Hepatocyte (in vitro differentiated cells): ENCODE measurements around the gene IGF2BP3. TPM values are rescaled to one million over a fixed set of nuclear protein-coding genes. Genes with fewer than 3 reads are reported as not detected.

Experiments used
- DNase-seq: peaks from one replicate; pipeline ENCODE4 v3.0.0-alpha.2; 2016; ENCODE audit warnings: low spot score
- H2AFZ ChIP-seq: fragments of 200-600 bp; sonication (generic); 2 replicates; pipeline ENCODE4 v1.6.0; 2016; ENCODE audit warnings: antibody characterized with exemption, mild to moderate bottlenecking
- H3K27ac ChIP-seq: fragments of 200-600 bp; sonication (generic); 2 replicates; pipeline ENCODE4 v1.5.1; 2016; ENCODE audit warnings: mild to moderate bottlenecking
- H3K27me3 ChIP-seq: fragments of 200-600 bp; sonication (generic); 2 replicates; pipeline ENCODE4 v1.6.1; 2016
- H3K36me3 ChIP-seq: fragments of 200-600 bp; sonication (generic); replicated peaks from 2 replicates; pipeline ENCODE4 v1.5.1; 2016; ENCODE audit warnings: low read depth; ENCODE audit not compliant: insufficient read depth
- H3K4me1 ChIP-seq: fragments of 200-600 bp; sonication (generic); 2 replicates; pipeline ENCODE4 v1.5.1; 2016; ENCODE audit warnings: mild to moderate bottlenecking, moderate library complexity; ENCODE audit not compliant: insufficient read depth
- H3K4me2 ChIP-seq: fragments of 200-600 bp; sonication (generic); 2 replicates; pipeline ENCODE4 v1.6.0; 2016
- H3K4me3 ChIP-seq: fragments of 200-600 bp; sonication (generic); 2 replicates; pipeline ENCODE4 v1.5.1; 2016; ENCODE audit warnings: mild to moderate bottlenecking
- H3K79me2 ChIP-seq: fragments of 200-600 bp; sonication (generic); 2 replicates; pipeline ENCODE4 v1.6.0; 2017; ENCODE audit warnings: mild to moderate bottlenecking
- H3K9me2 ChIP-seq: fragments of 200-600 bp; sonication (generic); replicated peaks from 2 replicates; pipeline ENCODE4 v1.6.0; 2017; ENCODE audit warnings: mild to moderate bottlenecking; ENCODE audit not compliant: insufficient read depth
- H3K9me3 ChIP-seq: fragments of 200-600 bp; sonication (generic); 2 replicates; pipeline ENCODE4 v1.5.1; 2016; ENCODE audit warnings: low read depth, mild to moderate bottlenecking
- H4K20me1 ChIP-seq: fragments of 200-600 bp; sonication (generic); 2 replicates; pipeline ENCODE4 v1.6.0; 2016; ENCODE audit warnings: mild to moderate bottlenecking; ENCODE audit not compliant: insufficient read depth, poor library complexity, severe bottlenecking
- EZH2 ChIP-seq: fragments of 200-600 bp; sonication (generic); IDR thresholded peaks from 2 replicates; pipeline ENCODE4 v1.6.1; 2016; ENCODE audit warnings: antibody characterized with exemption, mild to moderate bottlenecking, borderline replicate concordance
- EZH2phosphoT487 ChIP-seq: fragments of 200-600 bp; sonication (generic); IDR thresholded peaks from one replicate; pipeline ENCODE4 v1.6.1; 2018; ENCODE audit warnings: antibody characterized with exemption, mild to moderate bottlenecking, low read depth, moderate library complexity; ENCODE audit not compliant: unreplicated experiment, severe bottlenecking
- WGBS: methylation state at CpG from one replicate; pipeline ENCODE4 v1.1.6; 2016; ENCODE audit warnings: low lambda C conversion rate; ENCODE audit errors: missing lambda C conversion rate; 5-methylcytosine and 5-hydroxymethylcytosine counted together
- polyA plus RNA-seq: library from polyadenylated mRNA; unstranded; fragments of >200 nt; fragmentation: Nextera tagmentation; extraction: Ambion mirVana; gene quantifications from 2 replicates; pipeline ENCODE4 v1.2.1, GENCODE V29; 2016
- total RNA-seq: library from RNA; depleted of rRNA; stranded (reverse); fragments of >200 nt; gene quantifications from 2 replicates; pipeline ENCODE4 v1.2.3, GENCODE V29; 2014
- TF ChIP-seq, protein P1 (sequence below): fragments of 200-600 bp; sonication (generic); IDR thresholded peaks from 2 replicates; pipeline ENCODE4 v1.5.1; 2016; ENCODE audit warnings: antibody characterized with exemption, mild to moderate bottlenecking; ENCODE audit not compliant: poor library complexity

The IGF2BP3 gene
- total and polyA plus RNA-seq, 2 experiments from 2014 or later, result 28.9 to 73.1 TPM

GRCh38 chr7:23267357-23267756 lies 202.9 kb downstream of the IGF2BP3 start:
- H3K79me2 ChIP-seq, result no peaks in the 10 kb centered on the region
- H4K20me1 ChIP-seq, result no peaks in the 10 kb centered on the region
- no peak for DNase-seq
- no peaks in the 10 kb centered on the region for H3K9me3 ChIP-seq
- no peaks in the 10 kb centered on the region for H3K36me3 ChIP-seq
- TF ChIP-seq, protein P1, sequence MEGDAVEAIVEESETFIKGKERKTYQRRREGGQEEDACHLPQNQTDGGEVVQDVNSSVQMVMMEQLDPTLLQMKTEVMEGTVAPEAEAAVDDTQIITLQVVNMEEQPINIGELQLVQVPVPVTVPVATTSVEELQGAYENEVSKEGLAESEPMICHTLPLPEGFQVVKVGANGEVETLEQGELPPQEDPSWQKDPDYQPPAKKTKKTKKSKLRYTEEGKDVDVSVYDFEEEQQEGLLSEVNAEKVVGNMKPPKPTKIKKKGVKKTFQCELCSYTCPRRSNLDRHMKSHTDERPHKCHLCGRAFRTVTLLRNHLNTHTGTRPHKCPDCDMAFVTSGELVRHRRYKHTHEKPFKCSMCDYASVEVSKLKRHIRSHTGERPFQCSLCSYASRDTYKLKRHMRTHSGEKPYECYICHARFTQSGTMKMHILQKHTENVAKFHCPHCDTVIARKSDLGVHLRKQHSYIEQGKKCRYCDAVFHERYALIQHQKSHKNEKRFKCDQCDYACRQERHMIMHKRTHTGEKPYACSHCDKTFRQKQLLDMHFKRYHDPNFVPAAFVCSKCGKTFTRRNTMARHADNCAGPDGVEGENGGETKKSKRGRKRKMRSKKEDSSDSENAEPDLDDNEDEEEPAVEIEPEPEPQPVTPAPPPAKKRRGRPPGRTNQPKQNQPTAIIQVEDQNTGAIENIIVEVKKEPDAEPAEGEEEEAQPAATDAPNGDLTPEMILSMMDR, result no peak
- H3K27ac ChIP-seq, result no peak overlapping the region
- H3K9me2 ChIP-seq, result no peaks in the 10 kb centered on the region
- H2AFZ ChIP-seq, result no peak overlapping the region
- no peak overlapping the region for H3K4me3 ChIP-seq
- no peaks in the 10 kb centered on the region for H3K4me1 ChIP-seq
- no peaks in the 10 kb centered on the region for H3K27me3 ChIP-seq
- H3K4me2 ChIP-seq, result no peak overlapping the region
- 89% methylated on average over 2 of the region's 2 CpGs for WGBS

DNA sequence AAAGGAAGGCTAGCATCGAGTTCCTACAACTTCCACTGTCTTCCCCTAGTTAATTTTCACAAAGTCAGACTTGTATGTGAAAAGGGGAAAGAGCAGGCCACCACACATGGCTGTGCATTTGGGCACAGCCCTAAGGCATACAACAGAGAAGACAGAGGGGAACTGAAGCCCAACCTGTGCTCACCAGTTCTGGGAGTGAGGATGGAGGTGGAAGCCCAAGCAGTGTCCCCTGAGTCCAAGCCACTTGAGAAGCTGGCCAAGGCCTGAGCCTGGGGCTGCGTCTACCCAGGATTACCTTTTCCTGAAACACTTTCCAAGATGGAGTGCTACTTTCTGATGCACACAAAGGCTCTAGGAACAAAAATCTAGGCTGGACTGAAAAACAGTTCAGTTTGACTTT lies 203.4 kb downstream of the IGF2BP3 start:
- Histone ChIP-seq H3K36me3 (no peaks in the 10 kb centered on the region), H3K9me3 (no peaks in the 10 kb centered on the region), H3K9me2 (no peaks in the 10 kb centered on the region), H3K4me3 (no peak overlapping the region), H2AFZ (no peak overlapping the region), H3K27ac (no peak overlapping the region), H3K4me2 (no peak overlapping the region), H3K27me3 (no peaks in the 10 kb centered on the region), H3K79me2 (no peaks in the 10 kb centered on the region), H3K4me1 (no peaks in the 10 kb centered on the region), H4K20me1 (no peaks in the 10 kb centered on the region)
- WGBS, result 82% methylated on average over 2 of the region's 2 CpGs
- TF ChIP-seq, protein P1, result no peak
- DNase-seq, result no peak

DNA sequence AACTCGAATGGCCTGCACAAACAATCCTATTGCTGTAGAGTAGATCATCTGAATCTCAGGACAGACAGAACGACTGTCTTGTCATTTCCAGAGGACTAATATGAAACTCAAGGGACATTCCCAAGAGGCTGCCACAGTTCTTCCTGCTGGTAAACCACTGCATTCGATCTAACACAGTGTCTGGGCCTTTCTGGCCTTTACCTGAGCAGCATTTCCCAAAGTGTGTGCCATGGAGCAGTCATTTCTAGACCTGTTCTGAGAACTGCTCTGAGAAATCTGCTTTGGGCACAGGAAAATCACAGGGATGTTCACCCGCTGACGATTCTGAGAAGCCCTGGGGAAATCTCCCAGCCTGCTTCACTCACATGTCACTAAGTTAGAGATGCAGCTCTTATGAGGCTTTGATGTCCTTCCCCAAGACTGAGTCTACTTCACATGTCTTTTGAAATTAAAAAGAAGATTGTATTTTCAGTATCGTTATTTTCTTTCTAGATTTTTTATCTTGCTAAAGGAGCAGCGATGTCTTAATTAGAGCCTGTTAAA lies 205.3 kb downstream of the IGF2BP3 start:
- H3K9me3 ChIP-seq, result no peaks in the 10 kb centered on the region
- H3K4me2 ChIP-seq, result no peak overlapping the region
- 85% methylated on average over 7 of the region's 7 CpGs for WGBS
- H3K4me3 ChIP-seq, result no peak overlapping the region
- no peaks in the 10 kb centered on the region for H3K9me2 ChIP-seq
- H3K4me1 ChIP-seq, result no peaks in the 10 kb centered on the region
- no peaks in the 10 kb centered on the region for H4K20me1 ChIP-seq
- H3K36me3 ChIP-seq, result no peaks in the 10 kb centered on the region
- H3K27me3 ChIP-seq, result no peaks in the 10 kb centered on the region
- H3K79me2 ChIP-seq, result no peaks in the 10 kb centered on the region
- H3K27ac ChIP-seq, result no peak overlapping the region
- TF ChIP-seq, protein P1, result no peak
- TF ChIP-seq EZH2, result no peak
- no peak for TF ChIP-seq EZH2phosphoT487
- no peak for DNase-seq
- no peak overlapping the region for H2AFZ ChIP-seq

DNA sequence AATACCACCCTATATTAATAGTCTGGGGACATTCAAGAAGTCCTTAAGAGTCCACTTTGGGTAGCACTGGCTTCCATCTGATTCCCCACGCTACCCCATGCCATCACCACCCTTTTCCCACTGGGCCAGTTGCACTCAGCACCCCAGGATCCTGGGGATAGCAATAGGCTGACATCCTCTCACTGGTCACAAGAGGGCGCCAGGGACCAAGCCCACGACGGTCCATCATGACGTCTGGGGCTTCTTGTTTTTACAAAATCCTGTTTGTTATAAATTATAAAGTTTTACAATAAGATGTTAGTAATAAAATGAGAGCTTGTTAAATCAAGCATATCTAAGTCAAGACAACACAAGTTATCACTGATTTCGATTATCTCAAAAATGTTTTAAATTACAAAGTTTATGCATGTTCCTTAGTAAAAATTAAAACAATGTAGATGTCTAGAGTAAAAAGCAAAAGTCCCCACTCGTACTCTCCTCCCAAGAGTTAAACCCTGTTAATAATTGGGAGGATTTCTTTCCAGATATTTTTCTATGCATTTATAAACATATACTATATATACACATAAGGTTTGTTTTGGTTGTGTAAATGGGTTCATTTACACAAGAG lies 208.3 kb downstream of the IGF2BP3 start:
- WGBS, result 8% methylated on average over 7 of the region's 7 CpGs
- Histone ChIP-seq H3K4me2 (no peak overlapping the region), H3K27ac (no peak overlapping the region), H3K27me3 (no peaks in the 10 kb centered on the region), H2AFZ (no peak overlapping the region), H3K36me3 (no peaks in the 10 kb centered on the region), H3K79me2 (no peaks in the 10 kb centered on the region), H3K9me2 (no peaks in the 10 kb centered on the region), H3K9me3 (no peaks in the 10 kb centered on the region), H3K4me3 (no peak overlapping the region), H3K4me1 (no peaks in the 10 kb centered on the region), H4K20me1 (no peaks in the 10 kb centered on the region)
- TF ChIP-seq EZH2 (no peak), EZH2phosphoT487 (no peak)
- TF ChIP-seq, protein P1, result peak; percentile 81
- DNase-seq, result peak; percentile 81
